T1000 (cell line): ENCODE data around the gene PIP5K1B.
"Not testable (repeated sequence)": the region's sequence is repeated elsewhere in the genome, so short reads cannot be mapped to it uniquely, and the experiment has no call there.

ENCODE experiments used
- DNase-seq: peaks from one replicate; lab custom pipeline; 2025; ENCODE audit warnings: mixed read lengths; lab: John Stamatoyannopoulos, UW

The PIP5K1B gene, protein sequence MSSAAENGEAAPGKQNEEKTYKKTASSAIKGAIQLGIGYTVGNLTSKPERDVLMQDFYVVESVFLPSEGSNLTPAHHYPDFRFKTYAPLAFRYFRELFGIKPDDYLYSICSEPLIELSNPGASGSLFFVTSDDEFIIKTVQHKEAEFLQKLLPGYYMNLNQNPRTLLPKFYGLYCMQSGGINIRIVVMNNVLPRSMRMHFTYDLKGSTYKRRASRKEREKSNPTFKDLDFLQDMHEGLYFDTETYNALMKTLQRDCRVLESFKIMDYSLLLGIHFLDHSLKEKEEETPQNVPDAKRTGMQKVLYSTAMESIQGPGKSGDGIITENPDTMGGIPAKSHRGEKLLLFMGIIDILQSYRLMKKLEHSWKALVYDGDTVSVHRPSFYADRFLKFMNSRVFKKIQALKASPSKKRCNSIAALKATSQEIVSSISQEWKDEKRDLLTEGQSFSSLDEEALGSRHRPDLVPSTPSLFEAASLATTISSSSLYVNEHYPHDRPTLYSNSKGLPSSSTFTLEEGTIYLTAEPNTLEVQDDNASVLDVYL

DNA sequence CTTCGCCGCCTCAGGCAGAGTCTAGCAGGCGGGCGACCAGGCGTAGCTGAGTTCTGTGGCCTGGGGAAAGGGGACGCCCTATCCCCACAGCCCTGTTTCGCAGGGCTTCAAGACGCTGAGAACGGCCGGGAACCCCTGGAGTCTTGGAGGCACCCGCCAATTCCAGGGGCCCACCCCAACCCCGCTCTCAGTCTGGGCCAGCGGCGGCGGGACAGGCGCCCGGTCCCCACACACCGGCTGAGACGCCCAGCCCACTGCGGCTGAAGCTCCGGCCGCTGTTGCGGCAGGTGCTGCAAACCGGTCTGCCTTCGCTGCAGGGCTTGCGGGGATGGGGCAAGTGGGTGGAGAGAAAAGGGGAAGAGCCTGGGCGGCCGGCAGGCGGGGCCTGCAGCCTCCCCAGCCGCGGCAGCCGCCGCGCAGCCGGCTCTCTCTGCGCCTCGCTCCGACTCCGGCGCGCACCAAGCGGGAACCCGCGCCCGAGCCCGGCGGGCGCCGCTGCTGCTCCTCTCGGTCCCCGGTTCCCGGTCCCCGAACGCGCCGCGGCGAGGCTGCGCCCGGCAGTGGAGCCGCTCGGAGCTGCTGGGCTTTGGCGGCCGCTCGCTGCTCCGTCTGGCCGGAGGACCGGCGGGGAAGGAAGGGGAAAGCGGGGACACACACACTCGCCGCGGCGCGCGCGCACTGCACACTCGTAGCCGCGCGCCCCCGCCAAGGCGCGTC, at the start of gene PIP5K1B:
Gene PIP5K1B, plus strand, starts transcription at position 427 of the 717 bp plus-strand sequence. CDS start 117,375 bp downstream, outside the sequence.
- no peak for DNase-seq

DNA sequence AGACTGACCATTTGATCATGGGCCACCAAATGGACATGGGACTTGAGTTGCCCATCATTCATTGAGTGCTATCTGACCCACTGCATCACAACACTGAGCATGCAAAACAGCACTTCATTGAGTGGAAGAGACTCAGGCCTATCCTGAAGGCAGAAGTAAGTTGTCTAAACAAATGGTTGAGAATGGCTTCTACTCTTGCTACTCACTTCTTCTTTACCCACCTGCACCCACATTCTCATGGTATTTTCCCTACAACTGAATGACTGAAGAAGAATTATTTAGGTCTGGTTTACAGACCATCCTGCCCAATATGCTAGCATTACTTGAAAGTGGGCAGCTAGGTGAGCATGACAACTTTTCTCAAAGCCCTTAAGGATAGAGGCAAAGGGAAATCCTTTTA, 41.0 kb upstream of the PIP5K1B start:
- DNase-seq = no peak

DNA sequence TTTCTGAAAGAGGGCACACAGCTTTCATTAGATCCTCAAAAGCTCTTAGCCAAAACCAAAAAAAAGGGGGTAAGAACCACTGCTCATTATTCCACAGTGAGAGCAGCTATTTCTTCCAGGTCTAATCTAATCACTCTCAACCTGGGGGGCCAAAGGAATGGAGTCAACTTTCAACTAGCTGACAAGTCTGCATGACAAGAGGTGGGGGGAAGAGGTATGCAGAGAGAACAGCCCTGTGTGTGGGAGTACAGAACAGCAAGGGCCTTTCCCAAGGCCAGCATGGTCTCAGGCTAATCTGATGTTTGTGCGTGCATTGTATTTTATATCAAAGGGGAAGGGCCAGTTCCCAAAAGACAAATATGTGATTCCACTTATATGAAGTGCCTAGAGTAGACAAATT, 36.9 kb upstream of the PIP5K1B start:
- no peak for DNase-seq

DNA sequence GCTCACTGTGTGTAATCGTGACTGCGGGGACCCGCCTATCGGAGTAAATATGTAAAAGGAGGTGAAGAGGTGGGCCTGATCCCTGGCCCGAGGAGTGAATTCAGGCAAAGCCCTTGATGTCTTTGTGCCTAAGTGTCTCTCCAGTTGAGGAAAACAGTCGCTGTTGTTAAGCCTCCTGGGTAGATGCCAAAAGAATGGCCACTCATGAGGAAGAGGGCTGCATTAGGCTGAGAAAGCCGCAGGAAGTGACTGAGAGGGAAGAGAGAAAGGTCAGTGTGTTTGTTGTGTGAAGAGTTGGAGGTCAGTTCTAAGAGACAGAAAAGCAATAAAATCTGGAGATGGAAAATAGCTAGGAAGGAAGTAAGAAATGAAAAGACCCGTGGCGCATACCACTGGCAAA, 35.8 kb upstream of the PIP5K1B start:
- DNase-seq = no peak

DNA sequence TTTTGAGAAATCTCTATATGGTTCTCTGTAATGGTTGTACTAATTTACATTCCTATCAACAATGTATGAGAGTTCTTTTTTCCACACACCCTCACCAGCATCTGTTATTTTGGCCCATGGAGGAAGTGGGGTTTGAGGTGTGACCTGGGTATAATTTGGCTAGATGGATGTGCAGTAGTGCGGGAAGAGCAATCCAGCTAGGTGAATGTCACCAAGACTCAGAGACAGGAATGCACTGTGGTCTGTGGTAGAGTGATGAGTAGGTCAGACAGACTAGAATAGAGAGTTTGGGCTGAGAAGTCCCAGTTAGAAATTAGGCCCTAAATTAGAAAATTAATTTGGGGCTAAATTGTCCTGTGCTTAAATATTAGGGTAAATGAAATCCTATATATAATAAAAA, 32.8 kb upstream of the PIP5K1B start:
- DNase-seq = no peak

DNA sequence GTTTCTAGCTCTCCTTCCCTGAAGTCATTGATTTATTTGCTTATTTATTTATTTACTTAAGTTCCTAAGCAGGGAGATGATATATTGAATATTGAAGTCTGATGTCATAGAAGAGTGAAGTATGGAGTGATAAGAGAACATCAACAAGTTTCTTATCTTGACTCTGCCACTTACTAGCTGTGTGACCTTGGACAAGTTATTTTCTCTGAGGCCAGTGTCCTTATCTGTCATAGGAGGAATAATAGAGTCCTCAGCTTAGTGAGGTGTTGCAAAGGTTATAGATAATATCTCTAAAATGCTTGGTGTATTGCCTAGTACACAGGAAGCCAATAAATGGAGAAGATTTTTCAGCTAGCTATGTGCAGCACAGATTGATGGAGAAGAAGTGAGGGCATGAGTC, 32.4 kb upstream of the PIP5K1B start:
- DNase-seq = no peak

DNA sequence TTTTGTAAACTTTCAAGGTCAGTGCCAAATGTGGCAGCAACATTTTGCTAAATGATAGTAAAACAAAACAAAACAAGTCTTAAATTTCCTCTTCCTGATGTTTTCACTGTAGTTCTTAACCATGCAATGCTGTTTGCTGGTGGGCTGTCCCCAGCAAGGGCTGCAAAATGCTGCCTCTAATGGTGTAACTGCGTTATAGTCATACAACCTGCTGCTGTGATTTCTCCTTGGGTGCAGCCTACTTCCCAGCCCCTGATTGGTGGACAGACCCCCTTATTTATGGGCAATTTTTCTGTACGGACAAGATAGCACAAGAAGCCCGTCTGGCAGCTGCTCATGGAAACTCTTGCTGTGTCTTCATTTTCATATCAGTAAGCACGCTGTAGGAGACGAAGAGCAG, 26.6 kb upstream of the PIP5K1B start:
- DNase-seq = no peak

DNA sequence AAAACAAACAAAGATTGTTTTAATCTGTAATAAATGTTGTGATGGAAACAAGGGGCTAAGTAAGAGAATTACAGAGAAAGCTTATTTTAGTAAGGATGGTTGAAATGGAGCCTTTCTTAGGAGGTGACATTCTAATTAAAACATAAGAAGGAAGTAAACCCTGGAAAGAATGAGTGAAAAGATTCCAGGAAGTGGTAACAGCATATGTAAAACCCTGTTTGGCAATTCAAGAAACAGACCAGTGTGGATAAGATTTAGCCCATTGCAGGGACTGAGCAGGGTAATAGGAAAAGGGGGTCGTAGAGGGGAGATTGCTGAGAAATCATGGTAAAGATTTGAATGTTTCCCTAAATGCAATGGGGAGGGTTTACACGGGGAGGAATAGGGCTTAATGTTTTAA, 21.6 kb upstream of the PIP5K1B start:
- DNase-seq = no peak

DNA sequence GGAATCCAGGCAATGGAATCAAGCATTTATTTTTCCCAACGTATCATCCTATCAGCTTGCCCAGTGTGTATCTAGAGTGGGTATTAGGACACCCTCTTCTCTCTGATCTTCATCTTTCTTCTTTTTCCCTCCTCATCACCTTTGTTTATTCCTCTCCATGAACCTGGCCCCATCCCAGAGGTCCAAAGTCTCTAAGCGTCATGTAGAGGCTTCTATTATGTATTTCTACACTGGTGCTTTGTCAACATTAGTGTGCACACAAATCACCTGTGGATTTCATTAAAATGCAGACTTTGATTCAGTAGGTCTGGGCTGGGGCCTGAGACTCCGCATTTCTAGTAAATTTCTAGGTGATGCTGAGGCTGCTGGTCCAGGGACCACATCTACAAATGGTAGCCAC, 19.8 kb upstream of the PIP5K1B start:
- DNase-seq = no peak

DNA sequence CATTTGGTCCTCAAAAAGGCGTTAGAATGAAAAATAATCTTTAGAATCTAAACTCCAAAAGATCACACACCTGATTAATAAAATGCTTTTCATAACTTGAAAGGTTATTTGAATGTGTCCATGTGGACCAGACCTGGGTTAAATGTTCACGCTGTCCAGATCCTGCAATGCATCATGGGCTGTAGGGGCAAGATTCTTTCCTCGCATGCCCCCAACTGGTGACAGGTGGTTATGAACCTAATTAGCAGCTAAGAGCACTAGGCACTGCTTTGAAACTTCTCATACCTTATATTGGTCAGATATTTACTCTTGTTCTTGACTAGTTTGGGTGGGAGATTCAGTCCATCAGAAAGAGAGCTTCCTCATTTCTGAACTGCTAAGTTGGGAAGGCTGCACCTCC, 19.3 kb upstream of the PIP5K1B start:
- no peak for DNase-seq

DNA sequence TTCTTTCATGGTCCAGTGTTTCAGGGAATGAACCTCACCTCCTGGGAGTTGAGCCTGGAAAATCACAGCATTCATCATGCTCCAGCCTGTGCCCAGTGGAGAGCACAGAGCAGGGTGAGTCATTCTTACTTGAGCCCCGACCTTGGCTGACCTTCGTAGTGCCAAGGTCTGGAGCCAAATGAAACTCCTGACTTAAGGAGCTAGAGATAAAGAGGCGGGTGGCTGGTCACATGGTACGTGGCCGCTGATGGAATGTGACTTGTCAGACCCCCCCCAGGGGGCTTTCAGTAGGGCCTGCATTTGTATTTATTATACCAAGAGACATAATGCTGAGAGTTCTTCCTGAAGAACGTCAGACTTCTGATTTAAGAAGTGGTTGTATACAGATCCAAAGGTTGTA, 15.0 kb upstream of the PIP5K1B start:
- DNase-seq = no peak

DNA sequence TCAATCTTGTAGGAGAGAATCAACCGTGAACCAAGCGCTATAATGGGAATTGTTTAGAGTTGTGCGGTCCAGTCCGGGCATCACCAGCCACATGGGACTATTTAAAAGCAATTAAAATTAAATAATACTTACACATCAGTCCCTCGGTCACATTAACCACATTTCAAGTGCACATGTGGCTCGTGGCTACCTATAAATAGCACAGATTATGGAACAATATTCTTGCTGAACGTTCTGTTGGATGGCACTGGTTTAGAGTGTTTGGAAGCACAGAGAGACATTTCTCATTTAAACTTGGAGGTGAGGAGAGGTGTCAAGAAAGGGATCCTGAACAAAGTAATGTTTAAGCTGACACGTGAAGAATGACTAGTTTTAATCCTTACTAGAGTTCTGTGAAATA, 12.5 kb upstream of the PIP5K1B start:
- DNase-seq = no peak

DNA sequence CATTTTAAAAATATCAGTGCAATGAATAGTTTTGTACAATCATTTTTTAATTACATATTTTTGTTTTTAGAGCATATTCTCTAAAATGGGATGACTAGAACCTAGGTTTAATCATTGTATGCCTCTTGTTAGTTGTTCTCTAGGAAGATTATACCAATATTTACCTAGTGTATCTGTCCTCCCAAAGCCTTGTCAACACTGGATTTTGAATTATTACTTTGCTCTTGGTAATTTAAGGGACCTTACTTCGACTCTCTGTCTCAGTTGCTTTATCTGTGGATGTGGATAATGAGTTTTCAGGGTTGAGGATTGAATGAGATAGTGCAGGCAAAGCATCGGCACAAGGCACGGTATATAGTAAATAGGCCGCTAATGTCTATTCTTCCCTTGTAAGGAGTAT, 10.9 kb upstream of the PIP5K1B start:
- no peak for DNase-seq

DNA sequence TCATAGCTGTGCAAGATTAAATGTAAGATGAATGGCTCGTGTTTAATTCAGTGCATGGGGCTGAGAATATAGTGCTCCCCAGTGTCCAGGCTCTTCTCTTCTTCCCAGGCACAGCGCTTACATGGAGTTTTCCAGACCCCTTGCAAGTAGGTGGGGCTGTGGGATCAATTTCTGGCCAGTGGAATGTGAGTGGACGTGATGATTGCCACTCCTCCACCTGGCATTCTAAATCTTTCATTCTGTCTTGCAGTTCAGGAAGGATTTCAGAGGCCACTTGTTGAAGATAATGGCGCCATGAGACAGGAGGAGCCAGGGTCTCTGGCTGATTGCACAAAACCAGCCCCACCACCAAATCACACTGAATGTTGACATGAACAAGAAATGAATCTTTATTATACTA, 7.2 kb upstream of the PIP5K1B start:
- no peak for DNase-seq

DNA sequence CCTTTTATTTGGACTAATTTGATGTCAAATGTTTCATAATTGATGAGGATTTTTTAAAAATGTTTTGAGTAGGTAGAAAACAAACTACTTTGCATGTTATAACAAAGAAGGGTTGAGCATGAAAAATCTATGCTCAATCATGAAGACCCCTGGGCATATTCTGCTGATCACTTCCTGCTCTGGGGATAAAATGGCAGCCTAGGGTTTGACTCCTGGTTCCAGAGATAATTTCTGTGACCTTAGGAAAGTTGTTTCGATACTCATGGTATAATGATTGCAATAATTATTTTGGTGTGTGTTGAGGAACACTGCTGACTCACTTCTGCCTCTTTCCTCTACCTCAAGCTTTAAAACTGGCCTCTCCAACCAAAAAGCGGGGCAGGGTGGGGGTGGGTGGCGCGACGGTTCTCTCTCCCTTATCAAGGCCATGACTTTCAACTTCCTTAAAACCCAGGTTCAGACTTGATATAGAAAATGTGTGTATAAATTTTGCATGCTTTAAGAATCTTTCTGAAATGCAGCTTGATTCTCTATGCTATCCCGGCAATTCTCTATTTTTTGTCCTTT, 6.0 kb upstream of the PIP5K1B start:
- no peak for DNase-seq

DNA sequence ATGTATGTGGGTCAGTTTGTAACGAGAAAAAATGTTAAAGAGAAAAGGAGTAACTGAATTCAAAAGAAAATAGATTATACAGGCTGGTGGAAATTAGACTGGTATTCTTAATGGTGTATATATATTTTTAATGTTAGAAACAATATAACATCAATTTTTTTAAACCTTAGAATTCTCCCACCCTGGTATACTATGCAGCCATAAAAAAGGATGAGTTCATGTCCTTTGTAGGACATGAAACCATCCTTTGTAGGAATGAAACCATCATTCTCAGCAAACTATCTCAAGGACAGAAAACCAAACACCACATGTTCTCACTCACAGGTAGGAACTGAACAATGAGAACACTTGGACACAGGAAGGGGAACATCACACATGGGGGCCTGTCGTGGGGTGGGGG, 5.4 kb upstream of the PIP5K1B start:
- DNase-seq = not testable (repeated sequence)

DNA sequence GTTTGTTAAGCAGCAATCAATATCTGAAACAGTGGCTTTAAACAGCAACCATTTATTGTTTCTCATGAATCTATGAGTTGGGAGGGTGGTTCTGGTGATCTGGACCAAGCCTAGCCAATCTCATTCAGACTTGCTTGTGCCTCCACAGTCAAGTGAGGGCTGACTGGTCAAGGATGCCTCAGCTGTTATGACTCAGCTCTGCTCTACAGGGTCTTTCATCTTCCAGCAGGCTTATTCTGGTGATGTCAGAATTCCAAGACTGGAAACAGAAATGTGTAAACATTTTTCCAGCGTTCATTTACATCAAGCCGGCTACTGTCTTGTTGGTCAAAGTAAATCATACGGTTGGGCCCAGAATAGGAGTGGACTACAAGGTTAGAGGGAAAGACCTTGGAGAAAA, 2.5 kb upstream of the PIP5K1B start:
- DNase-seq = no peak

DNA sequence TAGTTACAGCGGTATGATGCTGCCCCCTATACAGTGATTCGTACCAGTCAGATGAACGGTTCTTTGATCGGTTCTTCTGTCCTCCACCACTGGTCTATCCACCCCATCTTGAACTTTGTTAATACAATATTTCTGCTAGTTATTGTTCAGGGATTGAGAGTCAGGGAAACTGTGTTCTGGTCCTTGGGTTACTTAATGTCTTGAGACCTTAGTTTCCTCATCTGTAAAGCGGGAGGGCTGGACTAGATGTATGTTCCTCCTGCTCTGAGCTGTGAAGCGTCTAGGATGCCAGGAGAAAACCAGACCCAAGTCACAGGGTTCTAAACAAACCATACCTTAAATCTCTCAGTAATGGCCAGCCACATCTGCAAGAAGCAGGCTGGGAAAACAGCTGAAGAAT, 1.4 kb upstream of the PIP5K1B start:
- DNase-seq = no peak

DNA sequence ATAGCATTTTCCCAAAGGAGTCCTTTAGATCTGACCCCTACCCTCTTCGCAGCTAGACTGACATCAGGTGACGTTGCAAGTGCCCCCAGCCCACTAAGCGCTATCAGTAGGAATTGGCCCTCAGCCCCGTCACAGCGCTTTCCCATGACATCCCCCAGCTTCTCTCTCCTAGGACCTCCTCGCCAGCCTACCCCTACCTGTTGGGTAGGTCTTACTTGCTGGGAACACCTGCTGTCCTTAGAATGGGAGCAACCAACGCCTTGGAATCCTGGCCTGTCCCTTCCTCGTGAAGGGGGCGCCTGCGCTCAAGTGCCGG, 584 bp upstream of the PIP5K1B start:
- no peak for DNase-seq

DNA sequence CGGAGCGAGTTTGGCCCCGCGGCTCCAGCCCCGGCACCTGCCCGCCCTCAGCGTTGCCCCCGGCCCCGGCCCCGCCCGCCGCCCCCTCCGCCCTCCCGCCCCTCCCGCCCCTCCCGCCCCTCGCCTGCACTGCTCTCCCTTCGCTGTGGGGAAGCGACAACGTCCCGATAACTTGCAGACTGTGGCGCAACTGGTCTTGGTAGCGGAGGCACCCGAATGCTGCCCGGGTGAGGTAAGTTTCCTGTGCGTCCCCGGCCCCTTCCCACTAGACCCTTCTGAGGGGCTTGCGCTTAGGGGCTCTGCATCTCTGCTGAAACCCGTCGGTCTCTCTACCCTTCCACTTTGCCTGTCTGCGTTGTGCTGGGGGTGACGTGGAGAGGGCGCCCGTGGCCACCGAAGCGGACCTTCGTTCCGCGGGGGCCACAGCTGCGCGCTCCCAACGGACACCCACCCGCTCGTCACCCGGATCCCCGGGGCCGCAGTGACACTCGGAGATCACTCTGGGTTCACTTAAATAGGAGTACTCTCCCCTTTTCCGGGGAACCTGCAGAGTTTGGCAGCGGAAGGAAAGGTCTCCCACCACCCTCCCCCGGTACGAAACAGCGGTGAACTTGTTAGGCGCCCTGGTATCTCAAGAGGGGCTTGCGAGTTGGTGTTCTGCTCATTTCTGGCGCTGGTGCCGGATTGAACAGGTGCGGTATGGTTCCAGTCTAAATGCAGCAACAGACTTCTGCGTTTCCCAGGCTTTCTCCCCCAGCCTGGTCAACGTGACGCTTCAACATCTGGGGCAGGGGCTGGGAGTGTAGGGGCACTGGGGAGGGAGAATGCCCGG, 707 bp downstream of the PIP5K1B start:
- no peak for DNase-seq

DNA sequence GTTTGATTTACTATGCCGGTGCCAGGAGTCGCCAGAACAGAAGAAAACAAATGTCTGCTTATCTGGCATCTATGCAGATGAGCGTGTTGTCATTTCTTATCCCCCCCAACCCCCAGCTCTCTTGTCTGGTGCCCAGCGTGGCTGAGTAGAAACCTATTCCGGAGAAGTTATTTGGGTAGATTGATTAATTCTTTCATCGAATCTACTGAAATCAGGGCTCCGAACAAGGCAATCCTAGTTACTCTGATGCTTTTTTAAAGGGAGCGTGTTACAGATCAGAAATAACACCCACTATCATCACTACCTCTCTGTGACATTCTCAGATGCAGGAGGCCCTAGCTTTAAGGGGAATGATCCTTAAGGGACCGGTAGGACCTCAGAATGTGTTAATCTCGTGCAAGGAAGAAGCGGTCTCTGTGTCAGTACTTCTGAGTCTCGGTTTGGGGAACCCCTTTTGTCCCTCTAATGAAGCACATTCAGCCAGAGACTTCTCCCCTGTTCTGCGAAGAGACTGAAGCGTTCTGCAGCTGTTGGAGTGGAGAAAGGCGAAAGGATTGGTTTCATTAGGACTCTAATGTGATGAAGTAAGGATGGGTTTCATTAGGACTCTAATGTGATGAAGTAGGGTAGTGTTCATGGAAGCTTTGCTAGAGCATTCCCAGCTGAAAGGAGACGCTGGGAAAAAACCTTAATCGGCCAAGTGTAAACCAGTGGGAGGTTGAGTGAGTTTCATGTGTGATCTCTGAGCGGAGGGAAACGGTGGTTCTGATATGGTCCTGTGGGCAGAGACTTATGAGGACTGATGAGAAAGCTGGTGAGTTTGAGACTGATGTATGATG, 1.5 kb downstream of the PIP5K1B start:
- DNase-seq = no peak
